Keratinocyte (primary cell): ENCODE results near the gene MRPS21. TPM values are rescaled to one million over a fixed set of nuclear protein-coding genes. Genes with fewer than 3 reads are reported as not detected.

Experiments used
- DNase-seq: peaks from one replicate; pipeline ENCODE4 v3.0.0-alpha.2; 2011; ENCODE audit warnings: low read depth, missing footprints, low spot score
- FAIRE-seq: peaks from 2 replicates; lab custom pipeline; 2011; peaks lifted over from hg19 to GRCh38; lab: Jason Lieb, UNC
- H2AFZ ChIP-seq: 2 replicates; pipeline ENCODE4 v1.6.0; 2012; ENCODE audit warnings: low read length, control low read depth, inconsistent platforms; ENCODE audit not compliant: control insufficient read depth
- H3K27ac ChIP-seq: 2 replicates; pipeline ENCODE4 v1.5.1; 2011; ENCODE audit warnings: low read length; ENCODE audit not compliant: control insufficient read depth, insufficient read depth
- H3K27me3 ChIP-seq: 3 replicates; pipeline ENCODE4 v1.6.0; 2011; ENCODE audit warnings: low read length; ENCODE audit not compliant: control insufficient read depth, insufficient read depth; ENCODE audit errors: extremely low read depth
- H3K36me3 ChIP-seq, 2 experiments: 2 replicates in 1 of 2; 3 replicates in 1 of 2; pipeline ENCODE4 v1.5.1; 2011; ENCODE audit warnings: low read length in 2 of 2, mild to moderate bottlenecking in 1 of 2; ENCODE audit not compliant: control insufficient read depth in 2 of 2, insufficient read depth in 2 of 2; ENCODE audit errors: extremely low read depth in 1 of 2
- H3K4me1 ChIP-seq: 3 replicates; pipeline ENCODE4 v1.5.1; 2011; ENCODE audit warnings: low read length; ENCODE audit not compliant: control insufficient read depth, insufficient read depth; ENCODE audit errors: extremely low read depth
- H3K4me2 ChIP-seq: 3 replicates; pipeline ENCODE4 v1.6.0; 2011; ENCODE audit warnings: low read depth, low read length; ENCODE audit not compliant: control insufficient read depth, insufficient read depth; ENCODE audit errors: extremely low read depth
- H3K4me3 ChIP-seq, 3 experiments: fragments of 200-600 bp in 1 of 3; sonication (generic) in 1 of 3; 2 replicates in 2 of 3; 3 replicates in 1 of 3; pipeline ENCODE4 v1.5.1; 2011 to 2016; ENCODE audit warnings: low read length in 3 of 3, mild to moderate bottlenecking in 3 of 3, control low read depth in 2 of 3, inconsistent platforms in 1 of 3, low read depth in 1 of 3, mixed read lengths in 1 of 3, mixed run types in 1 of 3, moderate library complexity in 1 of 3; ENCODE audit not compliant: control insufficient read depth in 2 of 3, insufficient read depth in 2 of 3; ENCODE audit errors: extremely low read depth in 1 of 3
- H3K79me2 ChIP-seq: 2 replicates; pipeline ENCODE4 v1.6.0; 2012; ENCODE audit warnings: low read length; ENCODE audit not compliant: control insufficient read depth, insufficient read depth
- H3K9ac ChIP-seq: 3 replicates; pipeline ENCODE4 v1.6.0; 2011; ENCODE audit warnings: low read length; ENCODE audit not compliant: control insufficient read depth, insufficient read depth; ENCODE audit errors: extremely low read depth
- H3K9me1 ChIP-seq: 3 replicates; pipeline ENCODE4 v1.6.0; 2011; ENCODE audit warnings: low read length; ENCODE audit not compliant: control insufficient read depth, insufficient read depth; ENCODE audit errors: extremely low read depth
- H3K9me3 ChIP-seq: 2 replicates; pipeline ENCODE4 v1.5.1; 2012; ENCODE audit warnings: low read depth, low read length; ENCODE audit not compliant: control insufficient read depth
- H4K20me1 ChIP-seq: 3 replicates; pipeline ENCODE4 v1.6.0; 2011; ENCODE audit warnings: low read length; ENCODE audit not compliant: control insufficient read depth, insufficient read depth; ENCODE audit errors: extremely low read depth
- CTCF ChIP-seq, 3 experiments: IDR thresholded peaks in 1 of 3; conservative IDR thresholded peaks in 1 of 3; optimal IDR thresholded peaks in 1 of 3; 2 replicates in 2 of 3; 3 replicates in 1 of 3; pipeline versions ENCODE3 to v1.5.1; 2011; ENCODE audit warnings: low read length in 3 of 3, mild to moderate bottlenecking in 3 of 3, moderate library complexity in 2 of 3, control low read depth in 1 of 3, inconsistent platforms in 1 of 3; ENCODE audit not compliant: insufficient read depth in 2 of 3; ENCODE audit errors: extremely low read depth in 1 of 3
- EZH2 ChIP-seq: IDR thresholded peaks from one replicate; pipeline ENCODE4 v1.6.1; 2012; ENCODE audit warnings: inconsistent platforms, mild to moderate bottlenecking, low read length, moderate library complexity
- dilution Hi-C: fragments of 300-500 bp; cut with MboI; formaldehyde crosslinking; loops from one replicate; pipeline ENCODE4 v1.7.0; 2020; ENCODE audit warnings: low sequenced_read_pairs; ENCODE audit not compliant: extremely low pct_ligation_motif_present
- polyA plus RNA-seq, 5 experiments: library from polyadenylated mRNA; depleted of rRNA in 3 of 5; stranded (reverse) in 3 of 5; stranded (forward) in 1 of 5; unstranded in 1 of 5; fragments of >200 nt; gene quantifications; 1 replicate in 1 of 5; 2 replicates in 3 of 5; 3 replicates in 1 of 5; pipeline versions ENCODE4 v1.2.1 to v1.2.3, GENCODE V29; 2011 to 2012; ENCODE audit warnings: missing spikeins in 2 of 5, low read depth in 1 of 5, low replicate concordance in 1 of 5

MRPS21 gene
- polyA plus RNA-seq, 1 donor (not counting 4 experiments of a cell fraction or from before 2014, with no cell fraction given): 159 TPM

- Histone ChIP-seq H2AFZ (peak within 1 kb of the TSS; percentile 84), H3K9me1 (no peaks in the 10 kb centered on the region), H3K4me1 (peaks cover 9% of the 10 kb centered on the region), H3K27ac (peak within 1 kb of the TSS; percentile 97), H4K20me1 (no peaks in the 10 kb centered on the region), H3K36me3 (peaks cover 17 to 27% of the 10 kb centered on the region in 2 experiments), H3K9me3 (no peaks in the 10 kb centered on the region), H3K4me2 (peak within 1 kb of the TSS; percentile 99), H3K79me2 (peaks cover 27% of the 10 kb centered on the region), H3K4me3 (peak within 1 kb of the TSS; percentile 86 to 91 (median 91)), H3K27me3 (no peaks in the 10 kb centered on the region), H3K9ac (peak within 1 kb of the TSS; percentile 99)
- DNase-seq (no peak), FAIRE-seq (peak; percentile 41)
- TF ChIP-seq CTCF (optimal IDR thresholded peaks at IDR 0.05 in 1 of 3, IDR thresholded peaks at IDR 0.05 in 1 of 3, conservative IDR thresholded peaks at IDR 0.05 in 1 of 3; ENCODE audit: extremely low read depth in 1 of 3, insufficient read depth in 2 of 3, low read length in 3 of 3) (no peak), EZH2 (no peak)
- dilution Hi-C loops: no loop called here
Observed at GRCh38 chr1:150268705-150269403, 24.8 kb upstream of the MRPS21 start, which contains the start of gene APH1A. TSS of gene APH1A (minus strand) at chr1:150269016. CDS start at chr1:150268810, 206 bp downstream.

- H3K27ac ChIP-seq: peak overlapping the region; percentile 97
- H3K36me3 ChIP-seq: peaks cover 20 to 27% of the 10 kb centered on the region in 2 experiments
- no peaks in the 10 kb centered on the region for H3K27me3 ChIP-seq
- H3K9ac ChIP-seq: peak overlapping the region; percentile 99
- no peaks in the 10 kb centered on the region for H4K20me1 ChIP-seq
- H3K9me1 ChIP-seq: no peaks in the 10 kb centered on the region
- no peak for FAIRE-seq
- H3K4me1 ChIP-seq: peaks cover 9% of the 10 kb centered on the region
- no peak for DNase-seq
- H3K79me2 ChIP-seq: peaks cover 27% of the 10 kb centered on the region
- peak overlapping the region; percentile 86 to 91 (median 91) for H3K4me3 ChIP-seq
- TF ChIP-seq EZH2: no peak
- peak overlapping the region; percentile 84 for H2AFZ ChIP-seq
- H3K9me3 ChIP-seq: no peaks in the 10 kb centered on the region
- H3K4me2 ChIP-seq: peak overlapping the region; percentile 88
- dilution Hi-C loops: no loop called here
Observed at GRCh38 chr1:150269451-150269850, 24.2 kb upstream of the MRPS21 start.
